Lower leg skin (tissue), 4 donors: ENCODE results near the gene CCNT2. TPM values are rescaled to one million over a fixed set of nuclear protein-coding genes. Genes with fewer than 3 reads are reported as not detected.

ENCODE experiments used
- DNase-seq, 2 donors: peaks; one replicate each; pipeline ENCODE4 v3.0.0-alpha.2; 2019; ENCODE audit warnings: low spot score in 2 of 2
- H3K4me3 ChIP-seq: fragments of 200-600 bp; sonication (generic); 2 replicates; pipeline ENCODE4 v1.5.1; 2017; ENCODE audit warnings: mild to moderate bottlenecking, low read depth; ENCODE audit not compliant: poor library complexity, severe bottlenecking
- CTCF ChIP-seq, 3 donors: fragments of 450-650 bp; IDR thresholded peaks; one replicate each; pipeline ENCODE4 v1.5.1; 2016; ENCODE audit warnings: antibody characterized with exemption in 3 of 3, mild to moderate bottlenecking in 3 of 3, moderate library complexity in 2 of 3
- POLR2A ChIP-seq, 2 donors: fragments of 450-650 bp; IDR thresholded peaks; one replicate each; pipeline ENCODE4 v1.6.1; 2016 to 2017; ENCODE audit warnings: antibody characterized with exemption in 2 of 2, mild to moderate bottlenecking in 1 of 2, moderate library complexity in 1 of 2
- WGBS, 2 donors: methylation state at CpG; one replicate each; pipeline ENCODE4 v1.1.5; 2018; 5-methylcytosine and 5-hydroxymethylcytosine counted together
- intact Hi-C: fragments of 100-400 bp; cut with DNase I; formaldehyde crosslinking; loops from one replicate; pipeline ENCODE4 v1.15.0; 2023; ENCODE audit warnings: low total_unique reads
- total RNA-seq, 4 donors: library from RNA; depleted of rRNA; stranded (reverse); fragments of >200 nt; gene quantifications; one replicate each; pipeline ENCODE4 v1.1.0, GENCODE V29; 2016

CCNT2 gene
- total RNA-seq, 4 donors from 2014 or later, result 26.2 to 43.1 (median 30.6) TPM

GRCh38 chr2:134912361-134912760, 6.3 kb upstream of the CCNT2 start:
- no peak for TF ChIP-seq POLR2A (IDR thresholded peaks at IDR 0.05)
- DNase-seq, result no peak
- intact Hi-C loops, result no loop called here
- H3K4me3 ChIP-seq, result no peak overlapping the region

GRCh38 chr2:134917360-134917865, 1.2 kb upstream of the CCNT2 start:
- intact Hi-C loops, result no loop called here
- 28 to 29% methylated on average over 16 of the region's 16 CpGs for WGBS, 2 donors
- TF ChIP-seq CTCF (IDR thresholded peaks at IDR 0.05), result no peak
- TF ChIP-seq POLR2A (IDR thresholded peaks at IDR 0.05), result no peak
- peak overlapping the region; percentile 44 for H3K4me3 ChIP-seq
- DNase-seq, result peak; percentile 39 to 87

- no peak for DNase-seq
- TF ChIP-seq POLR2A (IDR thresholded peaks at IDR 0.05) (no peak), CTCF (IDR thresholded peaks at IDR 0.05) (no peak)
- intact Hi-C loops, result no loop called here
- 0 to 1% methylated on average over 38 of the region's 38 CpGs for WGBS, 2 donors
- peak overlapping the region; percentile 44 for H3K4me3 ChIP-seq
Measured at GRCh38 chr2:134917888-134918525, 615 bp upstream of the CCNT2 start.

GRCh38 chr2:134919341-134920210, 954 bp downstream of the CCNT2 start:
- DNase-seq, result peak in 1 of 2 donors; percentile 49
- H3K4me3 ChIP-seq, result peak overlapping the region; percentile 88
- 2% methylated on average over 30 of the region's 30 CpGs for WGBS, 2 donors
- TF ChIP-seq POLR2A (IDR thresholded peaks at IDR 0.05) (no peak), CTCF (IDR thresholded peaks at IDR 0.05) (no peak)
- intact Hi-C loops, result no loop called here

GRCh38 chr2:134924912-134925311, 6.3 kb downstream of the CCNT2 start:
- WGBS, 2 donors, result 96 to 97% methylated on average over 1 of the region's 1 CpG
- intact Hi-C loops, result no loop called here
- TF ChIP-seq POLR2A (IDR thresholded peaks at IDR 0.05) (no peak), CTCF (IDR thresholded peaks at IDR 0.05) (no peak)
- no peak overlapping the region for H3K4me3 ChIP-seq
- DNase-seq, result no peak

GRCh38 chr2:134926231-134926931, 7.8 kb downstream of the CCNT2 start:
- DNase-seq, result no peak
- intact Hi-C loops, result no loop called here
- 73 to 75% methylated on average over 3 of the region's 3 CpGs for WGBS, 2 donors
- H3K4me3 ChIP-seq, result no peak overlapping the region
- TF ChIP-seq CTCF (IDR thresholded peaks at IDR 0.05) (no peak), POLR2A (IDR thresholded peaks at IDR 0.05) (no peak)
